ENCODE results near the gene CEP112.
A peak's percentile ranks its signal among the peaks of the same experiment; 100 is the strongest.

DNA sequence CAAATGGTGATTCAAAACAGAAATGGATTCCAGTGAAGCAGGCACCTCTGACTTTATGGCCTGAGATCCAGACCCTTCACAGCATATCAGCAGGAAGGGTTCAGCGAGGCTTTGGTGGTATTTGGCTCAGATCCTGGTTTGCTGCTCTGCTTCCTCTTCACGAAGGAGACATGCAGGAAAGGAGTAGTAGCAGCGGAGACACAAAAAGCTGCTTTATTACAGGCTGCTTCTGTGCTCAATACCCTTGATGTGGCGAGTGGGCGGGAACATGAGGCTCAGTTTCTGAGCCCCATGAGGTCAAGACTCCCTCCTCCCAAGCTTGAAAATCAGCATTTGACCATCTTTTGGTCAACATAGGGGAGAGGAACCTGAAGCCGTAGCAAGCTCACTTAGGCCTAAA lies 417.1 kb downstream of the CEP112 start:
- TF ChIP-seq REST (IDR thresholded peaks at IDR 0.05), result no peak
- peak in 1 of 2 donors; percentile 7 for TF ChIP-seq RAD21 (IDR thresholded peaks at IDR 0.05)
- TF ChIP-seq CTCF (IDR thresholded peaks at IDR 0.05; ENCODE audit: low read depth, low read length, missing input control), result no peak
- TF ChIP-seq, protein P1, sequence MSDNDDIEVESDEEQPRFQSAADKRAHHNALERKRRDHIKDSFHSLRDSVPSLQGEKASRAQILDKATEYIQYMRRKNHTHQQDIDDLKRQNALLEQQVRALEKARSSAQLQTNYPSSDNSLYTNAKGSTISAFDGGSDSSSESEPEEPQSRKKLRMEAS (IDR thresholded peaks at IDR 0.05), result no peak
- no peak for TF ChIP-seq SP1 (IDR thresholded peaks at IDR 0.05)
- no peak for TF ChIP-seq EGR1 (IDR thresholded peaks at IDR 0.05; ENCODE audit: low read depth in 2 of 2)
- TF ChIP-seq JUND (IDR thresholded peaks at IDR 0.05), result no peak
- no peak for TF ChIP-seq TAF1 (conservative IDR thresholded peaks at IDR 0.05)

Measured in liver (tissue), 3 donors.